NT2/D1 (cell line): Measurements from ENCODE around the gene VAV3.

Experiments used
- YY1 ChIP-seq: IDR thresholded peaks from 2 replicates; pipeline ENCODE4 v1.6.1; 2011; ENCODE audit not compliant: insufficient read length, insufficient read depth
- ZNF274 ChIP-seq: IDR thresholded peaks from 2 replicates; pipeline ENCODE4 v1.6.1; 2011; ENCODE audit warnings: mild to moderate bottlenecking, low read depth, low read length

- TF ChIP-seq ZNF274 = no peak
- TF ChIP-seq YY1 = no peak
These were observed 31.2 kb downstream of the VAV3 start for GRCh38 chr1:107933736-107934135.
